Glutamatergic neuron (in vitro differentiated cells): Measurements from ENCODE around the gene KRT35. TPM values are rescaled to one million over a fixed set of nuclear protein-coding genes. Genes with fewer than 3 reads are reported as not detected.

Source experiments
- DNase-seq: peaks from one replicate; pipeline ENCODE4 v3.0.0; 2022
- H3K27ac Mint-ChIP-seq: one replicate; pipeline ENCODE4 v1.8.0; 2020; ENCODE audit warnings: mild to moderate bottlenecking, mixed read lengths, inconsistent platforms; ENCODE audit not compliant: unreplicated experiment
- H3K27me3 Mint-ChIP-seq: one replicate; pipeline ENCODE4 v1.8.0; 2020; ENCODE audit warnings: mild to moderate bottlenecking, moderate library complexity, mixed read lengths, inconsistent platforms; ENCODE audit not compliant: unreplicated experiment
- H3K36me3 Mint-ChIP-seq: one replicate; pipeline ENCODE4 v1.8.0; 2020; ENCODE audit warnings: mild to moderate bottlenecking, mixed read lengths, inconsistent platforms; ENCODE audit not compliant: unreplicated experiment
- H3K4me1 Mint-ChIP-seq: one replicate; pipeline ENCODE4 v1.8.0; 2020; ENCODE audit warnings: mild to moderate bottlenecking, low read depth, mixed read lengths, inconsistent platforms; ENCODE audit not compliant: unreplicated experiment
- H3K4me3 Mint-ChIP-seq: one replicate; pipeline ENCODE4 v1.8.0; 2020; ENCODE audit warnings: mild to moderate bottlenecking, mixed read lengths, inconsistent platforms; ENCODE audit not compliant: unreplicated experiment
- H3K9me3 Mint-ChIP-seq: one replicate; pipeline ENCODE4 v1.8.0; 2020; ENCODE audit warnings: mild to moderate bottlenecking, moderate library complexity, mixed read lengths, inconsistent platforms; ENCODE audit not compliant: unreplicated experiment
- CTCF ChIP-seq: fragments of 200-600 bp; sonication (generic); IDR thresholded peaks from one replicate; pipeline ENCODE4 v1.5.0; 2021; ENCODE audit not compliant: partially characterized antibody, unreplicated experiment
- total RNA-seq: library from RNA; stranded (reverse); fragmentation: NEBNext Ultra II Directional; extraction: Animal tissue kit (Norgen Biotek cat#: 25700); gene quantifications from one replicate; pipeline ENCODE4 v1.2.1, GENCODE V29; 2021; ENCODE audit not compliant: unreplicated experiment

Gene KRT35
- total RNA-seq, 1 donor from 2014 or later: not detected

GRCh38 chr17:41464682-41465081 is 16.3 kb downstream of the KRT35 start:
- H3K4me3 Mint-ChIP-seq: no peak overlapping the region
- TF ChIP-seq CTCF: no peak
- H3K27me3 Mint-ChIP-seq: no peaks in the 10 kb centered on the region
- no peak overlapping the region for H3K27ac Mint-ChIP-seq
- no peaks in the 10 kb centered on the region for H3K36me3 Mint-ChIP-seq
- DNase-seq: no peak
- H3K9me3 Mint-ChIP-seq: peaks cover 3% of the 10 kb centered on the region
- H3K4me1 Mint-ChIP-seq: no peaks in the 10 kb centered on the region

- no peak for TF ChIP-seq CTCF
- Mint-ChIP-seq H3K36me3 (no peaks in the 10 kb centered on the region), H3K4me3 (no peak overlapping the region), H3K9me3 (peaks cover 3% of the 10 kb centered on the region), H3K4me1 (no peaks in the 10 kb centered on the region), H3K27me3 (no peaks in the 10 kb centered on the region), H3K27ac (no peak overlapping the region)
- no peak for DNase-seq
These were observed 16.8 kb downstream of the KRT35 start for GRCh38 chr17:41464173-41464572.

GRCh38 chr17:41463746-41464145 is 17.2 kb downstream of the KRT35 start:
- Mint-ChIP-seq H3K27ac (no peak overlapping the region), H3K9me3 (peaks cover 3% of the 10 kb centered on the region), H3K4me3 (no peak overlapping the region), H3K27me3 (no peaks in the 10 kb centered on the region), H3K36me3 (no peaks in the 10 kb centered on the region), H3K4me1 (no peaks in the 10 kb centered on the region)
- TF ChIP-seq CTCF: no peak
- no peak for DNase-seq

GRCh38 chr17:41462705-41463104 is 18.2 kb downstream of the KRT35 start:
- H3K4me1 Mint-ChIP-seq: no peaks in the 10 kb centered on the region
- TF ChIP-seq CTCF: no peak
- H3K4me3 Mint-ChIP-seq: no peak overlapping the region
- H3K36me3 Mint-ChIP-seq: no peaks in the 10 kb centered on the region
- no peaks in the 10 kb centered on the region for H3K9me3 Mint-ChIP-seq
- no peak overlapping the region for H3K27ac Mint-ChIP-seq
- no peaks in the 10 kb centered on the region for H3K27me3 Mint-ChIP-seq
- no peak for DNase-seq

GRCh38 chr17:41457676-41458075 is 23.3 kb downstream of the KRT35 start:
- no peak for DNase-seq
- H3K9me3 Mint-ChIP-seq: no peaks in the 10 kb centered on the region
- no peaks in the 10 kb centered on the region for H3K4me1 Mint-ChIP-seq
- H3K27me3 Mint-ChIP-seq: peaks cover 3% of the 10 kb centered on the region
- no peaks in the 10 kb centered on the region for H3K36me3 Mint-ChIP-seq
- no peak overlapping the region for H3K4me3 Mint-ChIP-seq
- TF ChIP-seq CTCF: no peak
- H3K27ac Mint-ChIP-seq: no peak overlapping the region
